Astrocyte of the spinal cord (primary cell): ENCODE data around the gene LRRC46.
A peak's percentile ranks its signal among the peaks of the same experiment; 100 is the strongest.

Experiments
- DNase-seq: peaks from one replicate; pipeline ENCODE4 v3.0.0; 2011; ENCODE audit warnings: low read depth, low spot score
- H3K4me3 ChIP-seq: 2 replicates; pipeline ENCODE4 v1.5.1; 2011; ENCODE audit warnings: low read depth, mild to moderate bottlenecking, low read length, moderate library complexity
- CTCF ChIP-seq: IDR thresholded peaks from 2 replicates; pipeline ENCODE4 v1.5.1; 2012; ENCODE audit warnings: low read depth, mild to moderate bottlenecking, low read length, inconsistent platforms
- in situ Hi-C: cut with HindIII; loops from 2 replicates; pipeline ENCODE4 v1.10.0; 2017; ENCODE audit warnings: low sequenced_read_pairs

The LRRC46 gene

DNA sequence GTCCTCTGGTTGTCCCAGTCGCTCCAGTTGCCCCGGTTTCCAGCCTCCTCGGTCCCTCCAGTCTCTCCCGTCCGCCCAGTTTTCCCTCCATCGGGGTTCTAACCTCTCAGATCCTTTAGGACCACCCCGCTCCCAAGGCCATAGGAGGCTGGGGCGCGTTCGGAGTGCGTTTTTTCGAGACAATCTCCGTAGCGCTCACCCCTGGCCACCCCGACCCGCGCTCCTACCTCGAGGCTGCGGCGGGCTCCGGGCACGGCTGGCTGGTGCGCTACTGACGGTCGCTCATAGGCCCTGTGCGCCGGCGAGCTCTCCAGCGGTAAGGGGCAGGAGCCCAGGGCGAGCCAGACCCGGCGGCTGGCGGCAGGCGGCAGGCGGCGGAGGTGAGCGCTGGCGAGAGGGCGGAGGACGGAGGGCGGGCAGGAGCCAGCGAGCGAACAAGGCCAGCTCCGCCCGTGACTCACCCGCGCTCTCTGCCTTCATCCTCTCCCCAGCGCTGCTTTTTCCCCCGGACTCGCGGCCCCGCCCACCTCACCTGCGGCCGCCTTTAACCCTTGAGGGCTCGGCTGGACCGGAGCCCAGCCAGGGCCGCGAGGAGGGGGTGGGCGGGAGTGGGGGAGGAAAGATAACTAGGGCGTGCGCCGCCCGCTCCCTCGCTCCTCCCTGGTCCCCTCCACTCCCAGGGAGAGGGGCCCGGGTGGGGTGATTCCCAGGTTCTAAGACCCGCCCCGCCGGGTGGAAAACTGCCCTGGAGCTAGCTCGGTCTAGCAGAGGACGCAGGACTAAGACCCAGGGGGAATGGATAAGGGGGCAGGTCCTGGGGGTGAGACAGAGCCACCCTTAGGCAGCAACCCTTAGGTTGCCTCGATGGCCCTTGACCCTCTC, 19.5 kb downstream of the LRRC46 start, which contains the start of gene SP6:
TSS of gene SP6 (minus strand) at position 472 of the 882 bp plus-strand sequence. CDS start 2,734 bp downstream, outside the sequence.
- in situ Hi-C loops = no loop called here
- DNase-seq = peak; percentile 24
- no peak for TF ChIP-seq CTCF
- no peak within 1 kb of the TSS for H3K4me3 ChIP-seq

DNA sequence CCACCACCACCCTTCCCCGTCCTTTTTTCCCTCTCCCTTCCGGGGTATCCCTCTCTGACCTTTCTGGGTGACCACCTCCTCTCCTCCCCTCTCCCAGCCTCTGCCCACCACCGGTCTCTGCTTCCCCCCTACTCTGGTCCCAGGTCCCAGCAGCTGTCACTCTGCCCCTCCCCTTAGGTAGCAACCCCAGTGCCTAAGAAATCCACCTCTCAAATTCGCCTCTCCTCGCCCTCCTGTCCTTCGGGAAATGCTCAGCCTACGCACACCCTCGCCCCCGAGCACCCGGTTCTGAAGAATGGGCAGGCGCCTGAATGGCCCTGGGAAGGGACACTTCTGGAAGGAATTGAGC, 20.3 kb downstream of the LRRC46 start:
- DNase-seq = no peak
- in situ Hi-C loops = no loop called here
- no peak for TF ChIP-seq CTCF

GRCh38 chr17:47852113-47852949, 20.9 kb downstream of the LRRC46 start:
- no peak overlapping the region for H3K4me3 ChIP-seq
- no peak for DNase-seq

More for the DNA sequence above, 20.3 kb downstream of the LRRC46 start:
- H3K4me3 ChIP-seq = no peak overlapping the region

GRCh38 chr17:47853616-47854015, 22.1 kb downstream of the LRRC46 start:
- in situ Hi-C loops = no loop called here
- H3K4me3 ChIP-seq = no peak overlapping the region
- DNase-seq = no peak
- TF ChIP-seq CTCF = no peak

More at GRCh38 chr17:47852113-47852949, 20.9 kb downstream of the LRRC46 start:
- in situ Hi-C loops = no loop called here
- TF ChIP-seq CTCF = no peak

DNA sequence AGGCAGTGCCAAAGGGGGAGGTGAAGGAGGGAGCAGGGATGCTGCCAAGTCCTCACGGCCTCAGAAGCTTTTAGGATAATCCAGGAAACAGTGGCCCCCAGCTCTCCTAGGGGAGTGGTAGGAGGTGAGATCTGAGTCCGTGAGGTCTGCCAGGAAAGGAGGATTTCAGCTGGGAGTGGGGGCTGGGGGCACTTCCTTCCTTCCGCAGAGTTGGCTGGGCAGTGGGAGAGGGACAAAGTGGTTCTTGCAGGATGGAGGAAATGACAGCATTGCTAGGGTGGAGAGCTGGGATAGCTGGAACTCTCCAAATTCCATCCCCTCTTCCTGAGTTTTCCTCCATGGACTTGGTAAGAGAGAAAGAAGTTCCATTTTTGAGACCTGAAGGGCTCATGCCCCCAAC, 24.3 kb downstream of the LRRC46 start:
- TF ChIP-seq CTCF = no peak
- DNase-seq = no peak
- in situ Hi-C loops = no loop called here
- H3K4me3 ChIP-seq = no peak overlapping the region

- in situ Hi-C loops = no loop called here
- DNase-seq = no peak
- H3K4me3 ChIP-seq = no peak overlapping the region
- no peak for TF ChIP-seq CTCF
Measured at GRCh38 chr17:47856830-47857229, 25.4 kb downstream of the LRRC46 start.
